Neural progenitor cell (in vitro differentiated cells): Measurements from ENCODE around the gene DAGLB. TPM values are rescaled to one million over a fixed set of nuclear protein-coding genes. Genes with fewer than 3 reads are reported as not detected.

Experiments used
- DNase-seq: peaks from one replicate; pipeline ENCODE4 v3.0.0-alpha.2; 2016; ENCODE audit warnings: low spot score
- H2AFZ ChIP-seq: fragments of 200-600 bp; sonication (generic); replicated peaks from 2 replicates; pipeline ENCODE4 v1.6.1; 2016; ENCODE audit warnings: antibody characterized with exemption
- H3F3A ChIP-seq: fragments of 200-600 bp; sonication (generic); 2 replicates; pipeline ENCODE4 v1.6.1; 2016; ENCODE audit warnings: antibody characterized with exemption, low read depth
- H3K27ac ChIP-seq: fragments of 200-600 bp; sonication (generic); 2 replicates; pipeline ENCODE4 v1.5.1; 2016; ENCODE audit warnings: mild to moderate bottlenecking
- H3K27me3 ChIP-seq: fragments of 200-600 bp; sonication (generic); 2 replicates; pipeline ENCODE4 v1.6.1; 2016; ENCODE audit warnings: mild to moderate bottlenecking, moderate library complexity
- H3K36me3 ChIP-seq: fragments of 200-600 bp; sonication (generic); 2 replicates; pipeline ENCODE4 v1.5.1; 2016
- H3K4me1 ChIP-seq: fragments of 200-600 bp; sonication (generic); 2 replicates; pipeline ENCODE4 v1.6.1; 2016; ENCODE audit warnings: mixed run types
- H3K4me2 ChIP-seq: fragments of 200-600 bp; sonication (generic); 2 replicates; pipeline ENCODE4 v1.6.1; 2016
- H3K4me3 ChIP-seq: fragments of 200-600 bp; sonication (generic); 2 replicates; pipeline ENCODE4 v1.5.1; 2016
- H3K79me2 ChIP-seq: fragments of 200-600 bp; sonication (generic); 2 replicates; pipeline ENCODE4 v1.6.1; 2016; ENCODE audit warnings: low read depth
- H3K9ac ChIP-seq: fragments of 200-600 bp; sonication (generic); 2 replicates; pipeline ENCODE4 v1.6.1; 2016
- H3K9me3 ChIP-seq: fragments of 200-600 bp; sonication (generic); 2 replicates; pipeline ENCODE4 v1.5.1; 2016; ENCODE audit warnings: low read depth
- H4K20me1 ChIP-seq: fragments of 200-600 bp; sonication (generic); 2 replicates; pipeline ENCODE4 v1.6.1; 2016; ENCODE audit warnings: low read depth
- H3K27ac Mint-ChIP-seq: 3 replicates; pipeline ENCODE4 v1.8.0; 2021; ENCODE audit warnings: mixed read lengths
- H3K27me3 Mint-ChIP-seq: 2 replicates; pipeline ENCODE4 v1.8.0; 2022; ENCODE audit warnings: low read depth, mild to moderate bottlenecking, inconsistent platforms, moderate library complexity, mixed read lengths; ENCODE audit not compliant: insufficient read depth
- H3K36me3 Mint-ChIP-seq: 3 replicates; pipeline ENCODE4 v1.8.0; 2021; ENCODE audit warnings: mixed read lengths
- H3K4me1 Mint-ChIP-seq: 3 replicates; pipeline ENCODE4 v1.8.0; 2021; ENCODE audit warnings: mixed read lengths
- H3K4me3 Mint-ChIP-seq: 3 replicates; pipeline ENCODE4 v1.8.0; 2021; ENCODE audit warnings: mild to moderate bottlenecking, moderate library complexity, mixed read lengths
- H3K9me3 Mint-ChIP-seq: 3 replicates; pipeline ENCODE4 v1.8.0; 2020; ENCODE audit warnings: mixed read lengths
- CTCF ChIP-seq: fragments of 200-600 bp; sonication (generic); IDR thresholded peaks from 2 replicates; pipeline ENCODE4 v1.5.1; 2017; ENCODE audit warnings: antibody characterized with exemption, mild to moderate bottlenecking
- EZH2 ChIP-seq: fragments of 200-600 bp; sonication (generic); IDR thresholded peaks from 2 replicates; pipeline ENCODE4 v1.6.1; 2017; ENCODE audit warnings: antibody characterized with exemption, mild to moderate bottlenecking, moderate library complexity
- EZH2phosphoT487 ChIP-seq: fragments of 200-600 bp; sonication (generic); IDR thresholded peaks from 2 replicates; pipeline ENCODE4 v1.6.1; 2017; ENCODE audit warnings: antibody characterized with exemption
- total RNA-seq: library from RNA; depleted of rRNA; stranded (reverse); fragments of >200 nt; gene quantifications from 2 replicates; pipeline ENCODE4 v1.2.3, GENCODE V29; 2015; ENCODE audit warnings: low replicate concordance

The DAGLB gene
- total RNA-seq, 1 donor from 2014 or later = 28.0 TPM

- H3K4me1 Mint-ChIP-seq = peaks cover 5% of the 10 kb centered on the region
- no peak overlapping the region for H3K27ac Mint-ChIP-seq
- peaks cover 45% of the 10 kb centered on the region for H3K36me3 Mint-ChIP-seq
- H3K4me3 ChIP-seq = no peak overlapping the region
- DNase-seq = no peak
- no peaks in the 10 kb centered on the region for H3K4me1 ChIP-seq
- H3K4me3 Mint-ChIP-seq = no peak overlapping the region
- no peaks in the 10 kb centered on the region for H3K9me3 Mint-ChIP-seq
- H3K27me3 Mint-ChIP-seq = no peaks in the 10 kb centered on the region
- no peak overlapping the region for H3K4me2 ChIP-seq
- H3K27ac ChIP-seq = no peak overlapping the region
- TF ChIP-seq CTCF = no peak
- TF ChIP-seq EZH2 = no peak
- no peak for TF ChIP-seq EZH2phosphoT487
- peaks cover 100% of the 10 kb centered on the region for H3K79me2 ChIP-seq
- peaks cover 78% of the 10 kb centered on the region for H4K20me1 ChIP-seq
- H3K9ac ChIP-seq = no peak overlapping the region
- no peaks in the 10 kb centered on the region for H3K27me3 ChIP-seq
- no peaks in the 10 kb centered on the region for H3K9me3 ChIP-seq
- no peaks in the 10 kb centered on the region for H3F3A ChIP-seq
- H3K36me3 ChIP-seq = no peaks in the 10 kb centered on the region
- no peak overlapping the region for H2AFZ ChIP-seq
These were observed 54.1 kb downstream of the DAGLB start for GRCh38 chr7:6393667-6394056.

GRCh38 chr7:6392712-6393666, 54.8 kb downstream of the DAGLB start:
- no peak overlapping the region for H3K9ac ChIP-seq
- H4K20me1 ChIP-seq = peaks cover 77% of the 10 kb centered on the region
- H2AFZ ChIP-seq = no peak overlapping the region
- H3F3A ChIP-seq = no peaks in the 10 kb centered on the region
- H3K9me3 Mint-ChIP-seq = no peaks in the 10 kb centered on the region
- H3K4me1 Mint-ChIP-seq = no peaks in the 10 kb centered on the region
- H3K27me3 Mint-ChIP-seq = no peaks in the 10 kb centered on the region
- H3K4me3 Mint-ChIP-seq = no peak overlapping the region
- H3K36me3 Mint-ChIP-seq = peaks cover 49% of the 10 kb centered on the region
- no peaks in the 10 kb centered on the region for H3K9me3 ChIP-seq
- H3K4me3 ChIP-seq = no peak overlapping the region
- H3K27ac Mint-ChIP-seq = no peak overlapping the region
- H3K79me2 ChIP-seq = peaks cover 99% of the 10 kb centered on the region
- no peak overlapping the region for H3K4me2 ChIP-seq
- H3K36me3 ChIP-seq = no peaks in the 10 kb centered on the region
- H3K4me1 ChIP-seq = no peaks in the 10 kb centered on the region
- no peak overlapping the region for H3K27ac ChIP-seq
- no peak for TF ChIP-seq EZH2phosphoT487
- no peak for TF ChIP-seq EZH2
- TF ChIP-seq CTCF = no peak
- H3K27me3 ChIP-seq = no peaks in the 10 kb centered on the region
- DNase-seq = no peak

- H3K79me2 ChIP-seq = peaks cover 99% of the 10 kb centered on the region
- H3K27me3 Mint-ChIP-seq = peaks cover 1% of the 10 kb centered on the region
- no peak overlapping the region for H3K9ac ChIP-seq
- peaks cover 8% of the 10 kb centered on the region for H3K4me1 ChIP-seq
- no peak overlapping the region for H3K4me3 Mint-ChIP-seq
- H3F3A ChIP-seq = no peaks in the 10 kb centered on the region
- H3K27ac Mint-ChIP-seq = no peak overlapping the region
- no peak overlapping the region for H3K4me2 ChIP-seq
- no peak for TF ChIP-seq CTCF
- TF ChIP-seq EZH2phosphoT487 = no peak
- no peak for TF ChIP-seq EZH2
- H3K36me3 ChIP-seq = no peaks in the 10 kb centered on the region
- no peaks in the 10 kb centered on the region for H3K9me3 Mint-ChIP-seq
- H3K4me1 Mint-ChIP-seq = peaks cover 10% of the 10 kb centered on the region
- no peak overlapping the region for H2AFZ ChIP-seq
- no peaks in the 10 kb centered on the region for H3K27me3 ChIP-seq
- no peaks in the 10 kb centered on the region for H3K9me3 ChIP-seq
- H4K20me1 ChIP-seq = peaks cover 84% of the 10 kb centered on the region
- no peak for DNase-seq
- peaks cover 45% of the 10 kb centered on the region for H3K36me3 Mint-ChIP-seq
- no peak overlapping the region for H3K4me3 ChIP-seq
- no peak overlapping the region for H3K27ac ChIP-seq
These were observed 58.0 kb downstream of the DAGLB start for GRCh38 chr7:6389728-6390127.
